IPS-15b (cell line): ENCODE measurements around the gene HAUS7.
"Not testable (repeated sequence)": the region's sequence is repeated elsewhere in the genome, so short reads cannot be mapped to it uniquely, and the experiment has no call there.

Experiments used
- H3K27me3 ChIP-seq: one replicate; pipeline ENCODE4 v1.6.1; 2013; ENCODE audit warnings: low read length; ENCODE audit not compliant: control insufficient read depth, insufficient read depth
- H3K36me3 ChIP-seq: one replicate; pipeline ENCODE4 v1.6.1; 2013; ENCODE audit warnings: low read length; ENCODE audit not compliant: control insufficient read depth, insufficient read depth
- H3K4me1 ChIP-seq: one replicate; pipeline ENCODE4 v1.6.1; 2013; ENCODE audit warnings: mild to moderate bottlenecking, low read length; ENCODE audit not compliant: control insufficient read depth, insufficient read depth
- H3K4me3 ChIP-seq: one replicate; pipeline ENCODE4 v1.5.1; 2013; ENCODE audit warnings: low read depth, low read length
- H3K9ac ChIP-seq: one replicate; pipeline ENCODE4 v1.6.1; 2013; ENCODE audit warnings: low read depth, mild to moderate bottlenecking, low read length
- H3K9me3 ChIP-seq: one replicate; pipeline ENCODE4 v1.6.1; 2013; ENCODE audit warnings: mild to moderate bottlenecking, low read length; ENCODE audit not compliant: control insufficient read depth, insufficient read depth

HAUS7 gene

DNA sequence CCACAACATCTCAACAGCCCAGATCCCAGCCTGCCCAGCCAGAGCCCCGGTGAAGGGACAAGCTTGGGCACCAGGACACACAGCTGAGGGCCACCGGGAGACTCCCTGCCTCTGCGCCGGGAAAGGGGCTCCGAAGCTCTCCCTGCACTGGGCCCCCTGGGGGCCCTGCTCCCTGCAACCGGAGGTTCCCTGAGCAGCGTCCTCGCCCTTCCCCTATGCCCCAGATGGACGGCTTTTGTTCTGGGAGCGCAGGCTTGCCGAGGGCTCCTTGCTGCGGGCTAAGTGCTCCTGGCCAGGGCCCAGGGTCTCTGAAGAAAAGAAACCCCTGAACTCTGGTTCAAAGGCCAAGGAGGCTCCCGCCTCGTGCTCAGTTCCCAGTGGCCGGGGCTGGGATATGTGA, 60.0 kb downstream of the HAUS7 start:
- H3K4me1 ChIP-seq = no peaks in the 10 kb centered on the region
- H3K4me3 ChIP-seq = no peak overlapping the region
- no peak overlapping the region for H3K9ac ChIP-seq
- no peaks in the 10 kb centered on the region for H3K36me3 ChIP-seq
- H3K9me3 ChIP-seq = no peaks in the 10 kb centered on the region
- peaks cover 12% of the 10 kb centered on the region for H3K27me3 ChIP-seq

DNA sequence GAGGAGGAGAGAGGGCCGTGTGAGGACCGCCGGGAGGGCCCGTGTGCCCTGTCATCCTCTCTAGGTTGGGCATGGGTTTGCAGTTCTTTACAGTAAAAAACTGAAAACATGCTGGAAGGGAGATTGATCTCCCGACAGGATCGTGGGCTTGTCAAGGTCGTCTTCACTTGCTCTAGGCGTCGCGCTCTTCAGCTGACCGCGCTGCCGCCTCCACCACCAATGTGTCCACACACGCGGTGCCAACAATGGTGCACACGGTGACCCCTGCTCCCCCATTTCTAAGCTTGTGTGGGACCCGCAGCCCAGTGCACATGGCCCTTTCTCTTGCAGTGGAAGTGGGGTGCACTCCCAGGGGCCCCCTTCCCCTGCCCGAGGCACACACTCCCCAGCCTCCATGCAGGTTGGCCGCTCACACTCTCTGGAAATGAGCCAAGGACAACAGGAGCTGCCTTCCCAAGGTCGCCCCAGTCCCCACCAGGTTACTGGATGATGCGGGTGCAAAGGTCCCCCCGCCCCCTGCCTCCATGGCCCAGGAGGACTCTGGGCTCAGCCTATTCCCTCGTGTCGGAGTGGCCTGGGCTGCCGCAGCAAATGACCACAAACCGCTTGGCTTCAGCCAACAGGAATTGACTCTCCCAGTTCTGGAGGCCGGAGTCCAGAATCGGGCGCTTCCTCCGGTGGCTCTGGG, 60.8 kb downstream of the HAUS7 start:
- peaks cover 12% of the 10 kb centered on the region for H3K27me3 ChIP-seq
- H3K4me3 ChIP-seq = no peak overlapping the region
- H3K4me1 ChIP-seq = no peaks in the 10 kb centered on the region
- no peak overlapping the region for H3K9ac ChIP-seq
- no peaks in the 10 kb centered on the region for H3K36me3 ChIP-seq
- no peaks in the 10 kb centered on the region for H3K9me3 ChIP-seq

GRCh38 chrX:153408871-153409351, 61.5 kb downstream of the HAUS7 start:
- peaks cover 12% of the 10 kb centered on the region for H3K27me3 ChIP-seq
- no peak overlapping the region for H3K9ac ChIP-seq
- H3K4me3 ChIP-seq = no peak overlapping the region
- H3K36me3 ChIP-seq = no peaks in the 10 kb centered on the region
- no peaks in the 10 kb centered on the region for H3K9me3 ChIP-seq
- no peaks in the 10 kb centered on the region for H3K4me1 ChIP-seq

DNA sequence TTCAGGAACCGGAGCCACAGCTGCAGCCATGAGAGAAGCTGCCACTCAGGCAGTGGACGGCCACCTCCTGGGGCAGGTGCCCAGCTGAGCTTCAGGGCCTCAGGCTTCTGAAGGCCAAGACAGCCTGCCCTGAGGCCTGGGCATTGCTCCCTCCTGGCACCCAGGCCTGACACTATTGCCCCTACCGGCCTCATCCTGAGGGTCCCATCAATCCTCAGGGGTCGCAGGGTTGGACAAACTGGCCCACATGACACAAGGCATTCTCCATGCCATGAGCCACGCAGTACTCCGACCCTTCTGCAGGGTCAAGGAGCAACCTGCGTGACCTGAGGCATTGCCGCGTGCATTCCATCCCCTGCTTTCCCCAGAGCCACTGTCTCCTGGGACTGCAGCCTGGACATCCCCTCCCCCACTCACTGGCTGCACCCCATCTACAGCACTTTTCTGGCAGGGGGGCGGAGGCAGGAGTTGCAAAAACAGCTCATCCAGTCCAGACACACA, 62.1 kb downstream of the HAUS7 start:
- H3K4me1 ChIP-seq = no peaks in the 10 kb centered on the region
- no peaks in the 10 kb centered on the region for H3K9me3 ChIP-seq
- no peak overlapping the region for H3K9ac ChIP-seq
- no peak overlapping the region for H3K4me3 ChIP-seq
- peaks cover 12% of the 10 kb centered on the region for H3K27me3 ChIP-seq
- no peaks in the 10 kb centered on the region for H3K36me3 ChIP-seq

- Histone ChIP-seq H3K9ac (no peak overlapping the region), H3K9me3 (no peaks in the 10 kb centered on the region), H3K4me1 (no peaks in the 10 kb centered on the region), H3K36me3 (no peaks in the 10 kb centered on the region), H3K27me3 (peaks cover 12% of the 10 kb centered on the region), H3K4me3 (no peak overlapping the region)
Observed at GRCh38 chrX:153407736-153408135, 62.6 kb downstream of the HAUS7 start.

GRCh38 chrX:153406903-153407302, 63.5 kb downstream of the HAUS7 start:
- Histone ChIP-seq H3K4me1 (no peaks in the 10 kb centered on the region), H3K4me3 (no peak overlapping the region), H3K27me3 (peaks cover 5% of the 10 kb centered on the region), H3K36me3 (no peaks in the 10 kb centered on the region), H3K9ac (no peak overlapping the region), H3K9me3 (no peaks in the 10 kb centered on the region)

DNA sequence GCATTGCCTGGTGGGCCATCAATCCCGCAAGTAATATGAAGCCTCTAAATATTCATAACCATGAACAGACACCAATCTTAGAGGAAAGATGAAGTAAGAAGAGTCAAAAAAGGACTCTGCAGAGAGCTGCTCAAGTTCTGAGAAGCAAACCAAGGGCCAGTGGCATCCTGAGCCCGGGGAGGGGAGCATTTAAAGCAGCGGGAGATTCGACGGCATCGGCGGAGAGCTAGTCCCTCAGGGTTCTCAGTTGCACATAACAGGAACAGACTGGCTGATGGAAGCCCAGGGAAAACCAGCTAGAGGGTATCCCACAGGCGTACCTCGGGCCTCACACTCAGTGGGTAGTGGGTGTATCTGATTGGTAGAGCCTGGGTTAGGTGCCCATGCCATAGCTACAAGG, 64.4 kb downstream of the HAUS7 start:
- H3K36me3 ChIP-seq = no peaks in the 10 kb centered on the region
- H3K27me3 ChIP-seq = peaks cover 4% of the 10 kb centered on the region
- no peaks in the 10 kb centered on the region for H3K9me3 ChIP-seq
- H3K9ac ChIP-seq = no peak overlapping the region
- no peak overlapping the region for H3K4me3 ChIP-seq
- no peaks in the 10 kb centered on the region for H3K4me1 ChIP-seq

DNA sequence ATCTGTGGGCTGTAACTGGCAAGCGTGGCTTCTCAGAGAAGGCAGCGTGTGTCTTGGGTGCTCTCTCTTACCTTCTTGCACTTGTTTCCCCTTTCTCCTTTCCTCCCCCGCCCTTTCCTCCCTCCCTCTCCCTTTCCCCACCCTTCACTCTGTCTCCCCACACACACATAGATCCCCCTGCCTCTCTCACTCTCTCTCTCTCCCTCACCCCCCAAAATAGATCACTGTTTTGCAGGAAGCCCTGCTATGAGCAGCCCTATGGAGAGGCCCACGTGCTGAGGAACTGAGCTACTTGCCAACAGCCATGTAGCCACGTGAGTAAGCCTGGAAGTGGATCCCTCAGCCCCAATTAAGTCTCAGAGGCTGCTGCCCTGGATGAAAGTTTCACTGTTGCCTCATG, 65.0 kb downstream of the HAUS7 start:
- Histone ChIP-seq H3K9ac (no peak overlapping the region), H3K4me1 (no peaks in the 10 kb centered on the region), H3K36me3 (no peaks in the 10 kb centered on the region), H3K9me3 (no peaks in the 10 kb centered on the region), H3K27me3 (no peaks in the 10 kb centered on the region), H3K4me3 (no peak overlapping the region)

GRCh38 chrX:153404333-153404732, 66.0 kb downstream of the HAUS7 start:
- H3K27me3 ChIP-seq, H3K4me3 ChIP-seq, H3K9me3 ChIP-seq, H3K36me3 ChIP-seq, H3K4me1 ChIP-seq, H3K9ac ChIP-seq: not testable (repeated sequence)

GRCh38 chrX:153401133-153401764, 69.1 kb downstream of the HAUS7 start, which contains the start of gene PNMA6E:
PNMA6E (minus strand) TSS chrX:153401350; CDS start chrX:153398849, 2,501 bp downstream.
- no peaks in the 10 kb centered on the region for H3K9me3 ChIP-seq
- H3K27me3 ChIP-seq = no peaks in the 10 kb centered on the region
- no peaks in the 10 kb centered on the region for H3K4me1 ChIP-seq
- no peak within 1 kb of the TSS for H3K4me3 ChIP-seq
- no peak within 1 kb of the TSS for H3K9ac ChIP-seq
- H3K36me3 ChIP-seq = no peaks in the 10 kb centered on the region

GRCh38 chrX:153400146-153401132, 69.9 kb downstream of the HAUS7 start:
- Histone ChIP-seq H3K36me3 (no peaks in the 10 kb centered on the region), H3K27me3 (no peaks in the 10 kb centered on the region), H3K9ac (no peak overlapping the region), H3K4me1 (no peaks in the 10 kb centered on the region), H3K9me3 (no peaks in the 10 kb centered on the region), H3K4me3 (no peak overlapping the region)
